Right forelimb (tissue), 1 donor: ENCODE data around the gene DPYD.
"Not testable (repeated sequence)": the region's sequence is repeated elsewhere in the genome, so short reads cannot be mapped to it uniquely, and the experiment has no call there.

Experiments used
- DNase-seq: peaks from one replicate; pipeline ENCODE4 v3.0.0-alpha.2; 2018

Gene DPYD

DNA sequence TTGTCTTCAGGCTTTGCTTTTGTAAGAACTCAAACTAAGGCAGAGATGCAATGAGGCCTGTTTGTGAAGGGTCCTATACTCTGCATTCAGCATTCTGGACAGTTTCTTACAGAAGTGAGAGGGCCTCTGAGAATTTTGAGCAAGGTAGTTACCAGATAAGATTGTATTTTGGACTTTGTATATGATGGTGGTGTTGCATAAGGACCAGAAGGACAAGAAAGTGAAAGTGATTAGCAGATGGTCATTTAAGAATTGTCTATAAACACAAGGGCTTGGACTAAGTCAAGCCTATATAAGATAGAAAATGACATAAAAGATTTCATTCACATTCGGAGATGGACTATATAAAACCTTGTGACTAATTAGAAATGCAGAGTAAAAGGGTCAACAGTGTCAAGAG is 662.2 kb downstream of the DPYD start:
- DNase-seq, result no peak

DNA sequence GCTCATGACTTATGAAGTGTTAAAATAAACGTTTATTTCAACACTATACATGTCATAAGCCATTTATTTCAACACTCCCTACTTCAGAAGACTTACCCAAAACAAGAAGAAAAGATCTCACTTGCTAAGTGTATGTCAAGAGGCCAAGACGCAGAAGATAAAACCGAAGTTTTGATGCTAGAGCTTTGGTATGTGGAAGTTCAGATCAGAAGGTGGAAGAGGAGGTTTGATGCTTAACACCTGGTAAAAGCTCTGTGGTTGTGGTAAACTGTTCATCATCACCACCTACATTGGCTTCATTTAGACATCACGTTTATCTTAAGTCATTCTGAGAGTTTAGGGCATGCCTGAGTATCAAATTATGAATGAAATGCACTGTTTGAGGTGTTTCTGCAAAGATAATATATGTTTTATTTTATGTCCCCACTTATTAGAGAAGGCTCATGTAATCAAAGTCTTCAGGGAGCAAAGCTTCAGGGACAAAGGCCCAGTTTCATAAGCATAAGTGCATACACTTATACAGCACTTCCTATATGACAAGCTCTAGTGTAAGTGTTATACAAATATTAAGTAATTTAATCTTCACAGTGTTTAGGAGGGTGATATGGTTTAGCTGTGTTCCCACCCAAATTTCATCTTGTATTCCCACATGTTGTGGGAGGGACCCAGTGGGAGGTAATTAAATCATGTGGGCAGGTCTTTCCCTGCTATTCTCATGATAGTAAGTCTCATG is 665.9 kb downstream of the DPYD start:
- DNase-seq, result no peak

DNA sequence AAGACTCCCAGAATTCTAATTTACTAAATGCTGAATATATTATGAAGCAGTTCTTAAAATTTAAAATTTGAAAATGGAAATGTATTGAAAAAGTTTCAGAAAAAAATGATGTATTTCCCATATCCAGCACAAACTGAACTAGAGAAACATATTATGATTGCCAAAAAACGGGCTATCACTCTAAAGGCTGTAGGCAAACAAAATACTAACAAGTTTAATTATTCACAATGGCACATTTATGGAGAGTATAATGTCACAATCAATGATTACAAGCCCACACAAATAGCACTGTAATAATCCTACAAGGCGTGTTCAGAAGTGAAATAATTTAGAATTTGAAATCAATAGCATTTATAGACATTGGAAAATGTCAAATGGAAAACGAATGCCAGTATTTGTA is 667.9 kb downstream of the DPYD start:
- DNase-seq, result no peak

DNA sequence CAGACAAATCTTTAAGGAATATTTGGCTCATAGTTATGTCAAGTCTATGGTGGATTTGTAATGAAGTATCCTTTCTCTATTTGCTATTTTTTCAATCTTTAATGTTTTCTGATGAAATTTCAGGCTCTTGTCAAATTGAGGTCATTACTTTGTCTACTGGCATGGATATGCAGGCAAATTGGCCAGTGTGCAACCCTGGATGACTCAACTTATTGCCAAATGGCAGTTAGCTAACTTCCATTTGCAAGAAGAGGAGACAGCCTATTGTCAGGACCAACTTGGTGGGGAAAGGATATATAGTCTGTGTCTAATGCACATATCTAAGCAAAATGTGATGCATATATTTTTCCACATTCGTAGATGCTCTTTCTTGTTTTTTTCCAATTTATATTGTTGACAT is 668.8 kb downstream of the DPYD start:
- no peak for DNase-seq

DNA sequence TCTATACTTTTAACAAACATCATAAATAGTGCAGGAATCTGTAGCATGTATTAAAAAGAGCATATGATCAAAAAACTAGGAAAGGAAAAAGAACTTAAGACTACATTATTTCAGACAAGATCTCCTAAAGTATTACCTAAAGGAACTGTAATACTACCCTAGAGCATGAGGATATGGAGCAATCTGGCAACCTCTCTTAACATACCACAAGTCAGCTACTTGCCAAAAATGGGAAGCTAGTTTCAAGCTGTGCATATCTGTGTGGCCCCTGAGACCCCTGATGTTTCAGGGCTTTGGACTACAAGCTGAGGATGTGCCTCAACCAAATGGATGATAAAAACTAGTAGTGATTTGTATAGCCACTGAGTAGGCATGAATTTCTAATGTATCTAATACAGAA is 673.6 kb downstream of the DPYD start:
- no peak for DNase-seq

DNA sequence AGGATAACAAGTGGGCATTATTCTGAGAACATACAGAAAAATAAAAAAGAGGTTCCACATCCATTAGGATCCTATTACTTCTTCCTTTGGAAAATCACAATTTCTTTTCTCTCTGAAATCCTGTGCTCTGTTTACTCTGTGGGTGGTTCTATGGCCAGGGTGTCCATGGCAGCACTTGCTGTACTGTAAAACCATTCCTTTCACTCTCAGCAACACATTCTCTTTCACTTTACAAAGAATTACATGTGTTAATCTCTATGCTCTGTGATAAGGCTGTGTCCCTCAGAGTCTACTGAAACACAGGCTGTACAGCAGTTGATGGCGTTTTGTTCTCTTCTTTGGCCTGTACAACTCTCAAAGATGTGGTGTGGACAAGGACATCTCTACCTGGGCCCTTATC is 675.2 kb downstream of the DPYD start:
- DNase-seq, result no peak

DNA sequence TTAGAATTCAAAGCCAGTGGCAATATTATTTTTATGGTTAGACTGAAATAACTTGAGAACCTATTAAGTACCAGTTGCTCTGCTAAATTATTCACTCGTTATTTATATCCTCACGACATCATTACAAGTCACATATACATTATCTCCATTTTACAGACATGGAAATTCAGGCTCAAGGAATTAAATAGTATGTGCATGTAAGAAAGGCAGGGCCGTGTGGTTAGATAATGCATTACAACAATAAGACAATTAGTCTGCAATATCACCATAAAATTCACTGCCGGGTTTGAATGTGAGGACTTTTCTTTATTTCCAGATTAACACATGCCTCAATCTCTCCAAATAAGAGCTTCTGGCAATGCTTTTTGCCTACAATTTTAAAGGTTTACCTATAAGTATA is 675.8 kb downstream of the DPYD start:
- no peak for DNase-seq

DNA sequence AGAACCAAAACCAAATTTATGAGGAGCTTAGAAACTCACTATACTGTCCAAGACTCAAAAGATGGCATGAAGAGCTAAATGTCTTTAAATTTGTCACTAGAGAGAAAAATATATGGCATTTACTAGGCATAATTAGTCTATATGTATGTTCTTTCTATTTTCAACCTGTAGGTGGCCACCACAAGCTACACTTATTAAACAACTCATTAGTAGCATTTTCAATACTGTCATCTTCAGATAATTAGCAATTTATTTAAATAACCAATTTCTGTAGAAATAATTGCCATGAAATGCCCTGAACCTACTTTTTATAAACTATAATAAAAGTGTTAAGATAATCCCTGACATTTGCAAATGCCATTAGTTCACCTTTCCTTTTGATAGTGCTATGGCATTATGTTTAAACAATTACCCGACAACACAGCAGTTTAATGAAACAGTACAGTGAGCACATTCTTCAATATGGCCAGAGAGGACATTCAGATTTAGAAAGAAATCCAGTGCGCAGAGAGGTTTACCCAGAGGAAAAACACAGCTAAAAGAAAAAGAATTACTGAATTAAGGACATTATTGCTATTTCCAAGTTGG is 676.8 kb downstream of the DPYD start:
- DNase-seq, result no peak

DNA sequence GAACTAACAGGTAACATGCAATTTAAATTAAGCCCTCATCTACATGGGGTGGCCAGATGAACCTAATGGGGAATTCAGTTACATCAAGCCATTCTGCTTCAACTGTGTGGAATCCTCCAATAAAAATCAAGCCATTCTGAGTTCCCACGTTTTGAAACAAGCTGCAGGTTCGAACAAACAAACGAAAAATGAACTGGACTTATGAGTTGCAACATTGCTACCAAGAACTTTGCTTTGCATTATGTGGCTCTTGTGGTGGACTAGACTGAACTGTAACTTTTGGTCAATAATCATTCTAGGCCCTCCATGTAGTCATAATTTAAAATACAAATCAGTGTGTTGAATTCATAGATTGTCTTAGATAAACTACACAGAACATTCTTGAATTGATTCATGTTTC is 682.0 kb downstream of the DPYD start:
- DNase-seq, result no peak

DNA sequence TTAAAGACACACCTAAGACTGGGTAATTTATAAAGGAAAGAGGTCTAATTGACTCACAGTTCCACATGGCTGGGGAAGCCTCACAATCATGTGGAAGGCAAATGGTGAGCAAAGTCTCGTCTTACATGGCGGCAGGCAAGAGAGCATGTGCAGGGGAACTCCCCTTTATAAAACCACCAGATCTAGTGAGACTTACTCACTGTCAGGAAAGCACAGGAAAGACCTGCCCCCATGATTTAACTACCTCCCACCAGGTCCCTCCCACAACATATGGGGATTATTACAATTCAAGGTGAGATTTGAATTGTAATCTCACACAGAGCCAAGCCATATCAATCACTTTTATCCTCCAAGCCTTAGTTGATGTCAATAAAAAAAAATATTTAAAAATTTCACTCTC is 689.5 kb downstream of the DPYD start:
- not testable (repeated sequence) for DNase-seq

DNA sequence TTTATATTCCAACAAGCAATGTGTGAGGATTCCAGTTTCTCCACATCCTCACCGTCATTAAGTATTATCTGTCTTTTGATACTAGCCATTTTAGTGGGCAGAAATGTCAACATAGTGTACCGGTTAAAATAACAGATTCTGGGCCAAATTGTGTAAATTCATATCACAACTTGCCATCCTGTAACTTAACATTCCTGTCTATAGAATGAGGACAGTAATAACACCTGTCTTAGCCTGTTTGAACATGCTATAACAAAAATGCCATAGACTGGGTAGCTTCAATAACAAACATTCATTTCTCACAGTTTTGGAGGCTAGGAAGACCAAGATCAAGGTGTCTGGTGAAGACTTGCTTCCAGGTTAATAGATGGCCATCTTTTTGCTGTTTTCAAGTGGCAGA is 708.2 kb downstream of the DPYD start:
- DNase-seq, result no peak

DNA sequence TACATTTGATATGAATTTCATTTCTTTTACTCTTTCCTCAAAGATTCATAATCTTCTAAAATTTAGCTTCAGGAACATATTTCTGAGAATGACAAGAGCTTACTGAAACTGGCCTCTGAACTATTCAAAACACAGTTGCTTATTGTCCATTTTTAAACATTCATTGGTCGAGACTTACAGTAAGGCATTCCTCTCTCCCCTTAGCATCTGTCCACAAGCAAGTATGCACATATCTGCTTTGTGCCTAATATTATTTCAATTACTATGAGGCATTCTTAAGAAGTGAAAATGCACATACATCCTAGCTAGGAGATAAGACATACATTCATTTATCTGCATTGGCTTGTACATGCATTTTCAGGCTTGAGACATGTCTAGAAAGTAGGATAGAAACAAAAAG is 710.5 kb downstream of the DPYD start:
- DNase-seq, result no peak

DNA sequence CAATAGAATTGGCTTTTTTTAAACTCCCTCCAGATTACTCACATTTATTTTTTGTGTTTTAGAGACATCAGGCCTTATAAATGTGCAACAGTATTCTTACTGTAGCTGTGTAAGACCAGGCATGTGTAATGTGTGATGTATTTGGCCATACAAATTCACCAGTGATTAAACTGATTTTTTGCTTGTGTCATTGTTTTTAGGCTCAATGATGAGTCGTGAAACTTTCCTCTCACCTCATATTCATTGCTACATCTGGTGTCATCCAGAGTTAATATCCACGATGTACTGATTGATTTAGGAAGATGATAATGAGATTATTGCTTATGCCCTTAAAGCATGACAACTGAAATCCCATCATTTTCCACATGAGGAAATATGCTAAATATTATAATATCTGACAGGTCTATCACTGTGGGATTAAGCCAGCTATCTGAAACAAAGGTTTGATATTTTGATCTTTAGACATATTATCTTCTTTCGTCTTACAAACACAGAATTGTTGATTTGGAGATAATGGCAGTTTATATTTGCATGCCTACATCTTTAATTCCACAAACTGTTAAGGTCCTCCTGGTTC is 711.4 kb downstream of the DPYD start:
- no peak for DNase-seq

DNA sequence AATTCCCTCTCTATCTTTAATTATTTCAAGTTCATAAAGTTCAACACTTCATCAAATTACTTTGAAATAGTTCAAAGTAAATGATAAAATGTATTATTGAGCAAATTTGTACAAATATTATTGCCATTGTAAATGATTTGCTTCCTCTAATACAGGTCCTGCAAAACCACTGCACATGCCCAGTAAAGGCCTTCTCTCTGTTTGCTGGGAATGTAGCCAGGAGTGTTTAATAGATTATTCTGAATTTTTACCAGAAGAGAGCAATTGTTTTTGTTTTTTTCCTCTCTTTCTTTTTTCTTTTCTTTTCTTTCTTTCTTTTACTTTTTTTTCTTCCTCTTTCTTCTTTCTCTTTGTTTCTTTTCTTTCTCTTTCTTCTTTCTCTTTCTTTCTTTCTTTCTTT is 713.0 kb downstream of the DPYD start:
- no peak for DNase-seq

DNA sequence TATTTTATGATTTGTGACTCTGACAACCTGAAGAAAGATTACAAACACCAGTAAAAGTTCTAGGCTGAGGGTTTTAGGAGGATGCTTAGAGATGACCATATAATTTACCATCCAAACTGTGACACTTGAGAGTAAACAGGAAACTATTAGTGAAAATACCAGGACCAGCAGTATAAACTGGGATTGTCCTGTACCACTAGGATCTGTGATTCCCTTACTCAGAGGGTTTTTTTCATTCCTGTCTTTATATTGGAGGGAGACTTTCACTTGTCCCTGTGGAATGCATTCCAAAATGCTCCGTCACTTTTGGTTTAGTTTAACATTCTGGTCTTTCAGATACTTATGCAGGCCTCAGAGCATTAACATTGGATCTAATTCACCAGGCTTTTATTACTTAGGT is 716.4 kb downstream of the DPYD start:
- DNase-seq, result no peak

DNA sequence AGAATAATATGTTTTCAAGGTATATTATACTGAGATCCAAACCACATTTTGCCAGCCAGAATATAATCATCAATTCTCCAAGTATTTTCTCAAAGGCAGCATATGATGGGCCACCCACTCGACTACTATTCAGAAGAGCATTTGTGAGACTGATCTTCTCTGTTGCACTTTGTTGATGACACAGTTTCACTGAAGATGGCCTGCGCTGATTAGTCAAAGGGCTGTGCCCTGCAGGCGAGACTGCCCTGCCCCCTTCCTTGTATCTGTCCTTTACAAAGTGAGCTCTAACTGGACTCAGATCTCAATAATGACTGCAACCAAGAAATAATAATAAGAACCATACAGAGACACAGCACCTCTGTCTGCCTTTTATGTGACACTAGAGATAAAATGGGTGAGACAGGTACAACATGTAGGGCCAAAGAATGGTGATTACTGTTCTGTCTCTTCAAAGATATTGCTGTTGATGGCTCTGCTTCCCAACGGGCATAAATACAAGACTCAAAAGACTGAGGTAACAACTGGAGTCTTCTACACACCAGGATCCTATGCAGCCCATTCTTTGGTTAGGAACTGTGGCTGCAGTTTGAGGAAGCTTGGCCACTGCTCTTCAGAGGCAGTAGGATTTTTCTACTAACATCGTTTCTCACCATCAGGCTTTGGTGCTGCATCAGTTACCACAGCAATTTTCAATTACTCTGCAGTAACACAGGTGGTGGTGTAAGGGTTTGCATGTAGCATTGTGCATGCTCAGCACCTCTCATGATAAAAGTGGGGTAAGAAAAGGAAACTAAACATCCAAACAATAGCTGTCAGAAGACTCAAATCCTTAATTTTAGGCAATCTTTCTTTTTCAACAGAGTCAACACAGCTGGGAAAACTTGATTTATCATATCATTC is 718.1 kb downstream of the DPYD start:
- DNase-seq, result no peak

DNA sequence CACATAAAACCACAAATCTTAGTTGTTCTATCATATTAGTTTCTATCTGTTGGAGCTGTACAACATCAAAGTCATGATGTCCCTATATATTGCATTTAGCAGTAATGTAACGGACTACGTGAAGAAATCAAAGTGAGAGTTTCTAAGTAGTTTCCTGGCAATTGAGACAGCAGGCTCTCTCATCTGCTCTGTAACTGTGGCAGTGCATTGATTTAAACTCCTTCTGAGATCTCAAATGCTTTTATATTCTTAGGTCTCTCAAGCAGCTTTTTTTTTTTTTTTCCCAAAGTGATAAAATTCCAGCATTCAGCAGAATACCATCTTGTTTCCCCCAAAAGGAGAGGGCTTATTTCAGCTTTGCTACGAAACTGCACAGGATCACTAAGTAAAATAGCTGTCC is 719.2 kb downstream of the DPYD start:
- no peak for DNase-seq

DNA sequence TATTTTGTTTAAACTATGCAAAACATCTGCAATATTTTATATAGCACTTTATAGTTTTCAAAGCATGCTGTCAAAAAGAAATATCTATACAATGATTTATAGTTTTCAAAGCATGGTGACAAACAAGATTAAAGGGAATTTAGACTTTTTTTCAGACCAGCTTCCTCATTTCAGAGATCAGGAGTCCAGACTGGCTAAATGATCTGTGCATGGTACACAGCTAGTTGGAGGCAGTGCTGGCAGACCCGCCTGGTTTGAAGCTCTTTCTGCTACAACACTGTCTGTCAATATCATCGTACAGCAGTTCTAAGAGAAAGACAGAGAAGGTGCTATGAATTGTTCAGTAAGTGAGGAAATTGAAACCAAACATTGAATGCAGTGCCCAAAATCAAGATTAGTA is 720.2 kb downstream of the DPYD start:
- no peak for DNase-seq

DNA sequence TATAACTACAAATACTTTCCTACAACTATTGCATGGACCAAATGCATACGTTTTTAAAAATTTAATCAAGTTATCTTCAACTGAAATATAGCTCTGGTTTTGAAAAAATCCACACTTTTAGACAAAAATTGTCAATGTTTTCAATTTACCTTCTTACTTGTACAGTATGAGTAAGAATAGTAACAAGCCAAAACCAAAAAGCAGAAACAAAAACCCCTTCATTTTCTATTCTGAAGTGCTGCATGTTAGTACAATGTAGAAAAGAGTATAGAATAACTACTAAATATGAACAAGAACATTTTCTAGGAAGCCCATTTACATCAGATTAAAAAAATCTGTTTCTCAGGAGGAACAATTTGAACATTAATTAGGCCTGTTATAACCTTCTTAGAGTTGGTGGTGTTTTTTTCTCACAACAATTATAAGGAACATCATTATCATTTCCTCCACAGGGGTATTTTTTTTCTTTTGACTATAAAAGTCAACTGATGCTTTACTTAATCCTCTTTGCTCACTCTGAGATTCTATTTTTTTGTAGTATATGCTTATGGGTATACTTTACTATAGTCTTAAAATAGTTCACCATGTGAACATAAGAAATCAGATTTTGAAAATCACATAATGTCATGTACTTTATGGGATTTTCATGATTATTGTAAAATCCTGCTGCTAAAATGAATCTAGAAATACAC is 723.9 kb downstream of the DPYD start:
- no peak for DNase-seq

DNA sequence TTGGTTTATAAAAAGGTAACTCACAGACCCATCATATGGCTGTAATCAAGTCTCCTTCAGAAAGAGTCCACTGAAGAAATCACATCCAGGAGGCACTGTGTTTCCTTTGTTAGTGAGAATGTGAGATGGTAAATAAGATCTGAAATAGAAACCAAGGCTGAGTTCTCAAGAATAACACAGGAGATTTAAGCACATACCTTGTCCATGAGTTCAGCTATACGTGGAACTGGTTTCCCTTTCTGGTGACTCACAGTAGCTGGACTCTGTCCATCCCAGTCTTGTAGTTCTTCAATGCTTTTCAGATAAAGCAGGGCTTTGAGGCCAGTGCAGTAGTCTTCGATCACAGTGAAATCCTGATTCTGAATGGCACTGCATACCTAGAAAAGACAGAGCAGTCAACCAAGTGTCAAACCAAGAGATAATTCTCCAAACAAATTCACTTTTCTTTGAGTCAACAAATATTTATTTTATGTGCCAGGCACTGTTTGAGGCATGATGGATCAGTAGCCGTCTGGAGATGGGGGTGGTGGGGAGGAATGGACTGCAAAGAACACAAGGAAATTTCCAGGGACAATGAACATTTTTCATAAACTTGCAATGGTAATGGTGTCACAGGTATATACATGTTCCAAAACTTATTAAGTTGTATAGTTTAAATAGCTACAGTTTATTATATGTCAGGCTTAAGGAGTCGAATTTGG is 727.8 kb downstream of the DPYD start:
- no peak for DNase-seq

DNA sequence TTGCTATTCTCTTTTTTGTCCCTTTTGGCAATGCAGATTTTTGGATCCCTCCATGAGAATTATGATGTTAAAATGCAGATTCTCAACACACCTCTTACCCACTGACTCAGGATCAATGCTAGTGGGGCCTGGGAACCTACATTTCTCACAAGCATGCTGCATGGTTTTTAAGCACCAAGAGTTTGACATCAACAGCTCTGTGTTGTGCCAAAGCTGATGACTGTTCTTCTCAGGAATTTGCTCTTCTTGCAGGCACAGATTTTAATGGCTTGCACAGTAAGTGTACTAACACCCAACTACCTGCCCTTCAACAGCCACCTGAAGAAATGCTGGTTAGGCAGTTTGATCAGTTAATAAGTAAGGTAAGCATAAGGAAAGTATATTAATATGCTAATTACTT is 730.5 kb downstream of the DPYD start:
- DNase-seq, result no peak

DNA sequence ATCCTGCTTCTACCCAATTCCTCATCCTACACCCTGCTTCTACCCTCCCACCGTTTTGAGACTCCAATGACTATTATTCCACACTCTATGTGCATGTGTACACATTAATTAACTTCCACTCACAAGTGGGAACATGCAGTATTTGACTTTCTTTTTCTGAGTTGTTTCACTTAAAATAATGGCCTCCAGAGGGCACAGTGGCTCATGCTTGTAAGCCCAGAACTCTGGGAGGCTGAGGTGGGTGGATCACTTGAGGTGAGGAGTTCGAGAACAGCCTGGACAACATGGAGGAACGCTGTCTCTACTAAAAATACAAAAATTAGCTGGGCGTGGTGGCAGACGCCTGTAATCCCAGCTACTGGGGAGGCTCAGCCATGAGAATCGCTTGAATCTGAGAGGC is 734.5 kb downstream of the DPYD start:
- no peak for DNase-seq
